GM23338 (cell line): ENCODE results near the gene SMYD5. TPM values are rescaled to one million over a fixed set of nuclear protein-coding genes. Genes with fewer than 3 reads are reported as not detected.

Experiments used
- ATAC-seq: fragments of 200-7000 bp; cut with Tn5 transposase; 3 replicates; pipeline ENCODE4 v1.9.1; 2020
- DNase-seq: peaks from one replicate; pipeline ENCODE4 v3.0.0-alpha.2; 2015; ENCODE audit warnings: low spot score
- H2AFZ ChIP-seq: fragments of 200-600 bp; sonication (generic); 2 replicates; pipeline ENCODE4 v1.8.0; 2016; ENCODE audit warnings: antibody characterized with exemption, mild to moderate bottlenecking, moderate library complexity
- H3F3A ChIP-seq: fragments of 200-600 bp; sonication (generic); replicated peaks from 2 replicates; pipeline ENCODE4 v1.8.0; 2017; ENCODE audit warnings: antibody characterized with exemption, mixed run types, low read depth
- H3K27ac ChIP-seq: fragments of 200-600 bp; sonication (generic); 2 replicates; pipeline ENCODE4 v1.6.1; 2016; ENCODE audit warnings: low read depth
- H3K27me3 ChIP-seq: fragments of 200-600 bp; sonication (generic); 2 replicates; pipeline ENCODE4 v1.8.0; 2016; ENCODE audit warnings: mild to moderate bottlenecking, mixed run types, moderate library complexity; ENCODE audit not compliant: insufficient read depth
- H3K36me3 ChIP-seq: fragments of 200-600 bp; sonication (generic); 2 replicates; pipeline ENCODE4 v1.8.0; 2016; ENCODE audit warnings: mild to moderate bottlenecking; ENCODE audit not compliant: insufficient read depth
- H3K4me1 ChIP-seq: fragments of 200-600 bp; sonication (generic); 2 replicates; pipeline ENCODE4 v1.8.0; 2016; ENCODE audit warnings: mild to moderate bottlenecking, moderate library complexity; ENCODE audit not compliant: insufficient read depth
- H3K4me2 ChIP-seq: fragments of 200-600 bp; sonication (generic); 2 replicates; pipeline ENCODE4 v1.7.1; 2017; ENCODE audit warnings: mixed run types
- H3K4me3 ChIP-seq: fragments of 200-600 bp; sonication (generic); 2 replicates; pipeline ENCODE4 v1.6.1; 2016; ENCODE audit warnings: mixed run types
- H3K79me2 ChIP-seq: fragments of 200-600 bp; sonication (generic); replicated peaks from 2 replicates; pipeline ENCODE4 v1.8.0; 2017; ENCODE audit warnings: mild to moderate bottlenecking; ENCODE audit not compliant: insufficient read depth
- H3K9me2 ChIP-seq: fragments of 200-600 bp; sonication (generic); 2 replicates; pipeline ENCODE4 v1.8.0; 2017; ENCODE audit not compliant: insufficient read depth
- H4K20me1 ChIP-seq: fragments of 200-600 bp; sonication (generic); replicated peaks from 2 replicates; pipeline ENCODE4 v1.8.0; 2017; ENCODE audit warnings: mild to moderate bottlenecking; ENCODE audit not compliant: insufficient read depth
- H3K27ac Mint-ChIP-seq: 2 replicates; pipeline ENCODE4 v1.8.0; 2020; ENCODE audit warnings: inconsistent platforms, mild to moderate bottlenecking, moderate library complexity, mixed read lengths
- H3K27me3 Mint-ChIP-seq: 3 replicates; pipeline ENCODE4 v1.8.0; 2022; ENCODE audit warnings: low read depth, mild to moderate bottlenecking, moderate library complexity, mixed read lengths, inconsistent platforms; ENCODE audit not compliant: insufficient read depth, poor library complexity
- H3K36me3 Mint-ChIP-seq: 3 replicates; pipeline ENCODE4 v1.8.0; 2021; ENCODE audit warnings: low read depth, mild to moderate bottlenecking, inconsistent platforms, moderate library complexity, mixed read lengths
- H3K4me1 Mint-ChIP-seq: 3 replicates; pipeline ENCODE4 v1.8.0; 2020; ENCODE audit warnings: mild to moderate bottlenecking, inconsistent platforms, mixed read lengths
- H3K4me3 Mint-ChIP-seq: 3 replicates; pipeline ENCODE4 v1.8.0; 2021; ENCODE audit warnings: moderate library complexity, mild to moderate bottlenecking, inconsistent platforms, mixed read lengths
- H3K9me3 Mint-ChIP-seq: 3 replicates; pipeline ENCODE4 v1.8.0; 2020; ENCODE audit warnings: moderate library complexity, mild to moderate bottlenecking, inconsistent platforms, mixed read lengths
- CREB1 ChIP-seq: fragments of 250-450 bp; sonication (Bioruptor Pico); IDR thresholded peaks from 2 replicates; pipeline ENCODE4 v1.5.0; 2020; ENCODE audit warnings: low read depth, mild to moderate bottlenecking, moderate library complexity
- CTCF ChIP-seq, 2 experiments: fragments of 200-600 bp in 1 of 2; sonication (generic) in 1 of 2; conservative IDR thresholded peaks; 2 replicates each; pipeline versions ENCODE4 v1.5.1 to v1.6.1; 2016 to 2017; ENCODE audit warnings: antibody characterized with exemption in 2 of 2, low read depth in 2 of 2, mild to moderate bottlenecking in 2 of 2, moderate library complexity in 1 of 2
- ETS1 ChIP-seq: IDR thresholded peaks from 2 replicates; pipeline ENCODE4 v1.6.1; 2016; ENCODE audit warnings: antibody characterized with exemption
- EZH2 ChIP-seq: fragments of 200-600 bp; sonication (generic); IDR thresholded peaks from one replicate; pipeline ENCODE4 v1.8.0; 2017; ENCODE audit warnings: antibody characterized with exemption, mild to moderate bottlenecking, low read depth; ENCODE audit not compliant: unreplicated experiment
- EZH2phosphoT487 ChIP-seq: fragments of 200-600 bp; sonication (generic); IDR thresholded peaks from one replicate; pipeline ENCODE4 v1.8.1; 2018; ENCODE audit warnings: antibody characterized with exemption; ENCODE audit not compliant: unreplicated experiment
- JUNB ChIP-seq: IDR thresholded peaks from one replicate; pipeline ENCODE4 v1.6.1; 2016; ENCODE audit warnings: antibody characterized with exemption; ENCODE audit not compliant: unreplicated experiment
- POLR2AphosphoS5 ChIP-seq: IDR thresholded peaks from 2 replicates; pipeline ENCODE4 v1.6.1; 2016; ENCODE audit warnings: antibody characterized with exemption, low read depth
- STAT1 ChIP-seq: IDR thresholded peaks from one replicate; pipeline ENCODE4 v1.6.1; 2016; ENCODE audit warnings: antibody characterized with exemption; ENCODE audit not compliant: unreplicated experiment
- ZNF331 ChIP-seq: fragments of 250-450 bp; sonication (Bioruptor Pico); IDR thresholded peaks from 2 replicates; pipeline ENCODE4 v1.5.0; 2020; ENCODE audit warnings: low read depth, mild to moderate bottlenecking, moderate library complexity
- ZNF462 ChIP-seq: fragments of 250-450 bp; sonication (Bioruptor Pico); IDR thresholded peaks from 2 replicates; pipeline ENCODE4 v1.5.0; 2020; ENCODE audit warnings: mild to moderate bottlenecking, moderate library complexity
- polyA plus RNA-seq: library from polyadenylated mRNA; unstranded; fragments of >200 nt; fragmentation: Nextera tagmentation; extraction: Ambion mirVana; gene quantifications from 2 replicates; pipeline ENCODE4 v1.2.1, GENCODE V29; 2016
- total RNA-seq: library from RNA; depleted of rRNA; stranded (reverse); fragments of >200 nt; shearing (Covaris generic); gene quantifications from 2 replicates; pipeline ENCODE4 v1.2.3, GENCODE V29; 2014

The SMYD5 gene
- total and polyA plus RNA-seq, 2 experiments from 2014 or later = 20.5 to 45.8 TPM

GRCh38 chr2:73233154-73233931, 19.3 kb downstream of the SMYD5 start, which contains the start of gene PRADC1:
Gene PRADC1 (minus strand): TSS chr2:73233239. CDS start chr2:73233160, 79 bp downstream.
- Histone ChIP-seq H3K27ac (peak within 1 kb of the TSS; percentile 11; the same call in 1 of the 2 replicates), H2AFZ (peak within 1 kb of the TSS; percentile 99)
- no peak for TF ChIP-seq EZH2
- 0 out of 2 replicates have a peak, but pooled peaks have one; percentile 37 for TF ChIP-seq POLR2AphosphoS5
- TF ChIP-seq ZNF331 (CRISPR knock-in tag) = no peak
- no peak for TF ChIP-seq JUNB
- TF ChIP-seq ETS1 = 0 out of 2 replicates have a peak, but pooled peaks have one; percentile 40
- TF ChIP-seq CTCF (conservative IDR thresholded peaks at IDR 0.05; ENCODE audit: low read depth in 2 of 2) = no peak
- TF ChIP-seq CREB1 = peak; percentile 81
- no peak for TF ChIP-seq EZH2phosphoT487
- no peak for TF ChIP-seq ZNF462 (CRISPR knock-in tag)
- no peak for TF ChIP-seq STAT1

More at GRCh38 chr2:73233154-73233931, 19.3 kb downstream of the SMYD5 start, which contains the start of gene PRADC1:
- peak; percentile 88 for ATAC-seq
- Mint-ChIP-seq H3K36me3 (peaks cover 22% of the 10 kb centered on the region), H3K4me1 (peaks cover 29% of the 10 kb centered on the region), H3K27me3 (peaks cover 20% of the 10 kb centered on the region), H3K4me3 (peak within 1 kb of the TSS; percentile 100), H3K9me3 (no peaks in the 10 kb centered on the region), H3K27ac (peak within 1 kb of the TSS; percentile 97)
- H4K20me1 ChIP-seq = peaks cover 28% of the 10 kb centered on the region
- peak within 1 kb of the TSS; percentile 99 for H3K4me3 ChIP-seq
- peaks cover 7% of the 10 kb centered on the region; the same call in 1 of the 2 replicates for H3F3A ChIP-seq
- H3K9me2 ChIP-seq = no peaks in the 10 kb centered on the region
- peaks cover 43% of the 10 kb centered on the region for H3K79me2 ChIP-seq
- peak within 1 kb of the TSS; percentile 91 for H3K4me2 ChIP-seq
- no peaks in the 10 kb centered on the region for H3K27me3 ChIP-seq
- peak; percentile 100 for DNase-seq
- peaks cover 29% of the 10 kb centered on the region for H3K4me1 ChIP-seq
- H3K36me3 ChIP-seq = no peaks in the 10 kb centered on the region
